OCI-LY7 (cell line): ENCODE results near the gene CDCP1.

Source experiments
- EZH2phosphoT487 ChIP-seq: fragments of 200-600 bp; sonication (generic); IDR thresholded peaks from 2 replicates; pipeline ENCODE4 v1.6.1; 2018; ENCODE audit warnings: low read depth, borderline replicate concordance, mild to moderate bottlenecking, mixed run types, antibody characterized with exemption, low read length, moderate library complexity, mixed read lengths
- TF ChIP-seq, protein P1 (sequence below): fragments of 200-600 bp; sonication (generic); conservative IDR thresholded peaks from 2 replicates; pipeline ENCODE4 v1.5.1; 2014; ENCODE audit warnings: mild to moderate bottlenecking, antibody characterized with exemption, low read length, moderate library complexity, mixed read lengths

DNA sequence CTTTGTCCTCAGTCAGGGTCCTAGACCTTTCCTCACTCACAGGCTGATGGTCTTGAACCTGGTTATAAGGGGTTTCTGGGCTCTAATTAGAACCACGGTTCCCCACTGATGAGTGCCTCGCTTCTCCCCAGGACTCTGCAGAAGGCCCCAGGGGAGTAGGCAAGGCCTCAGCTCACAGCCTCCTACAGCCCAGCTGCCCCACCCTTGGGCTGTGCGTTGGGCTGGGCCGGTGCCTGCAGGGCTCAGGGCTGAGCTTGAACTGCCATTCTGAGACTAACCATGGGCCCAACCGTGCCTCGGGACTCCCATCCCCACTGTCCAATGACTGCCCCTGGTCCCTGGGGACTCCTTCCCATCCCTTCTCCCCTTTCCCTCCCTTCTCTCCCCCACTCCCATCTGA, 94.5 kb downstream of the CDCP1 start:
- TF ChIP-seq, protein P1, sequence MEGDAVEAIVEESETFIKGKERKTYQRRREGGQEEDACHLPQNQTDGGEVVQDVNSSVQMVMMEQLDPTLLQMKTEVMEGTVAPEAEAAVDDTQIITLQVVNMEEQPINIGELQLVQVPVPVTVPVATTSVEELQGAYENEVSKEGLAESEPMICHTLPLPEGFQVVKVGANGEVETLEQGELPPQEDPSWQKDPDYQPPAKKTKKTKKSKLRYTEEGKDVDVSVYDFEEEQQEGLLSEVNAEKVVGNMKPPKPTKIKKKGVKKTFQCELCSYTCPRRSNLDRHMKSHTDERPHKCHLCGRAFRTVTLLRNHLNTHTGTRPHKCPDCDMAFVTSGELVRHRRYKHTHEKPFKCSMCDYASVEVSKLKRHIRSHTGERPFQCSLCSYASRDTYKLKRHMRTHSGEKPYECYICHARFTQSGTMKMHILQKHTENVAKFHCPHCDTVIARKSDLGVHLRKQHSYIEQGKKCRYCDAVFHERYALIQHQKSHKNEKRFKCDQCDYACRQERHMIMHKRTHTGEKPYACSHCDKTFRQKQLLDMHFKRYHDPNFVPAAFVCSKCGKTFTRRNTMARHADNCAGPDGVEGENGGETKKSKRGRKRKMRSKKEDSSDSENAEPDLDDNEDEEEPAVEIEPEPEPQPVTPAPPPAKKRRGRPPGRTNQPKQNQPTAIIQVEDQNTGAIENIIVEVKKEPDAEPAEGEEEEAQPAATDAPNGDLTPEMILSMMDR = no peak
- TF ChIP-seq EZH2phosphoT487 = no peak
